ENCODE measurements around the gene KCNJ6. TPM values are rescaled to one million over a fixed set of nuclear protein-coding genes. Genes with fewer than 3 reads are reported as not detected.
"Not testable (repeated sequence)": the region's sequence is repeated elsewhere in the genome, so short reads cannot be mapped to it uniquely, and the experiment has no call there.

KCNJ6 gene
- total RNA-seq, 1 experiment from 2014 or later: 0.05 TPM

- H3K9me3 Mint-ChIP-seq (ENCODE audit: low read depth, unreplicated experiment): peaks cover 3% of the 10 kb centered on the region
- TF ChIP-seq, protein P1, sequence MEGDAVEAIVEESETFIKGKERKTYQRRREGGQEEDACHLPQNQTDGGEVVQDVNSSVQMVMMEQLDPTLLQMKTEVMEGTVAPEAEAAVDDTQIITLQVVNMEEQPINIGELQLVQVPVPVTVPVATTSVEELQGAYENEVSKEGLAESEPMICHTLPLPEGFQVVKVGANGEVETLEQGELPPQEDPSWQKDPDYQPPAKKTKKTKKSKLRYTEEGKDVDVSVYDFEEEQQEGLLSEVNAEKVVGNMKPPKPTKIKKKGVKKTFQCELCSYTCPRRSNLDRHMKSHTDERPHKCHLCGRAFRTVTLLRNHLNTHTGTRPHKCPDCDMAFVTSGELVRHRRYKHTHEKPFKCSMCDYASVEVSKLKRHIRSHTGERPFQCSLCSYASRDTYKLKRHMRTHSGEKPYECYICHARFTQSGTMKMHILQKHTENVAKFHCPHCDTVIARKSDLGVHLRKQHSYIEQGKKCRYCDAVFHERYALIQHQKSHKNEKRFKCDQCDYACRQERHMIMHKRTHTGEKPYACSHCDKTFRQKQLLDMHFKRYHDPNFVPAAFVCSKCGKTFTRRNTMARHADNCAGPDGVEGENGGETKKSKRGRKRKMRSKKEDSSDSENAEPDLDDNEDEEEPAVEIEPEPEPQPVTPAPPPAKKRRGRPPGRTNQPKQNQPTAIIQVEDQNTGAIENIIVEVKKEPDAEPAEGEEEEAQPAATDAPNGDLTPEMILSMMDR (IDR thresholded peaks at IDR 0.05; ENCODE audit: unreplicated experiment): no peak
- no peaks in the 10 kb centered on the region for H3K27me3 Mint-ChIP-seq (ENCODE audit: unreplicated experiment)
- no peak for DNase-seq
- CTCF ChIA-PET: interaction anchor here (0.6 kb wide), 2 partner anchors 39 to 659 kb away, joined by 3 read pairs; partner anchors contain the start of gene RIPPLY3
- peaks cover 19% of the 10 kb centered on the region for H3K4me1 Mint-ChIP-seq (ENCODE audit: low read depth, unreplicated experiment)
- no TSS peak for BruUV-seq (replicated peaks)
- intact Hi-C loops (cut with micrococcal nuclease; ENCODE audit: unreplicated experiment): no loop called here
- no peak overlapping the region for H3K4me3 Mint-ChIP-seq (ENCODE audit: low read depth, unreplicated experiment)
- H3K36me3 Mint-ChIP-seq (ENCODE audit: insufficient read depth, unreplicated experiment): peaks cover 4% of the 10 kb centered on the region
- peak overlapping the region; percentile 47 for H3K27ac Mint-ChIP-seq (ENCODE audit: unreplicated experiment)
These were observed 250.8 kb downstream of the KCNJ6 start for GRCh38 chr21:37665230-37666024.

- H3K9me3 Mint-ChIP-seq (ENCODE audit: low read depth, unreplicated experiment); intact Hi-C loops (cut with micrococcal nuclease; ENCODE audit: unreplicated experiment); H3K36me3 Mint-ChIP-seq (ENCODE audit: insufficient read depth, unreplicated experiment); H3K27ac Mint-ChIP-seq (ENCODE audit: unreplicated experiment); H3K27me3 Mint-ChIP-seq (ENCODE audit: unreplicated experiment); CTCF ChIA-PET; BruUV-seq (replicated peaks); H3K4me3 Mint-ChIP-seq (ENCODE audit: low read depth, unreplicated experiment); DNase-seq: not testable (repeated sequence)
- peaks cover 48% of the 10 kb centered on the region for H3K4me1 Mint-ChIP-seq (ENCODE audit: low read depth, unreplicated experiment)
These were observed 254.0 kb downstream of the KCNJ6 start for GRCh38 chr21:37662227-37662626.

- Mint-ChIP-seq H3K36me3 (ENCODE audit: insufficient read depth, unreplicated experiment) (no peaks in the 10 kb centered on the region), H3K4me1 (ENCODE audit: low read depth, unreplicated experiment) (peaks cover 36% of the 10 kb centered on the region), H3K4me3 (ENCODE audit: low read depth, unreplicated experiment) (no peak overlapping the region), H3K9me3 (ENCODE audit: low read depth, unreplicated experiment) (no peaks in the 10 kb centered on the region), H3K27me3 (ENCODE audit: unreplicated experiment) (no peaks in the 10 kb centered on the region), H3K27ac (ENCODE audit: unreplicated experiment) (no peak overlapping the region)
- TF ChIP-seq, protein P1 (IDR thresholded peaks at IDR 0.05; ENCODE audit: unreplicated experiment): no peak
- CTCF ChIA-PET: interaction anchor here (0.7 to 1.4 kb wide), 2 partner anchors 12 to 24 kb away, joined by 3 to 6 read pairs; no protein-coding TSS in a partner anchor
- DNase-seq: no peak
- intact Hi-C loops (cut with micrococcal nuclease; ENCODE audit: unreplicated experiment): no loop called here
- no TSS peak for BruUV-seq (replicated peaks)
These were observed 255.5 kb downstream of the KCNJ6 start for GRCh38 chr21:37660709-37661108.

DNA sequence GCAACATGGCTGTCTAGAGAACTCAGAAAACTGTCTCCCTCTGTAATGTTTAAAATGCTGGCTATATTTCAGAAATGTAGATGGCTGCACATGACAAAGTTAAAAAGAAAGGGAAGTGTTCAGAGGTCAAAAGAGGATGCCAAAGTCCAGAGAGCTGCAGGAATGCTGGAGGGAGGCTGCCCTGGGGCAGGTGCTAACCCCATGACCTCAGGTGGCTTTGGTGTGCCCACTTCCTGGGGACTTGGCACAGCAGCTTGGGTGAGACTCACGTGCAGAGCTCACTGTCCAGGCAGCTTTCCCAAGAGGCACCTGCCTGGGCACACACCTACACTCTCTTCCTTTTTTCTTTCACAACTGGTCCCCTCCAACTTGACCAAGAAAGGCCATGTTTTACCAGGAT lies 256.4 kb downstream of the KCNJ6 start:
- Mint-ChIP-seq H3K27ac (ENCODE audit: unreplicated experiment) (no peak overlapping the region), H3K4me3 (ENCODE audit: low read depth, unreplicated experiment) (no peak overlapping the region), H3K9me3 (ENCODE audit: low read depth, unreplicated experiment) (no peaks in the 10 kb centered on the region), H3K36me3 (ENCODE audit: insufficient read depth, unreplicated experiment) (no peaks in the 10 kb centered on the region), H3K4me1 (ENCODE audit: low read depth, unreplicated experiment) (peaks cover 31% of the 10 kb centered on the region), H3K27me3 (ENCODE audit: unreplicated experiment) (no peaks in the 10 kb centered on the region)
- CTCF ChIA-PET: interaction anchor here (0.7 to 1.4 kb wide), 2 partner anchors 12 to 96 kb away, joined by 3 read pairs; no protein-coding TSS in a partner anchor
- TF ChIP-seq, protein P1 (IDR thresholded peaks at IDR 0.05; ENCODE audit: unreplicated experiment): no peak
- intact Hi-C loops (cut with micrococcal nuclease; ENCODE audit: unreplicated experiment): no loop called here
- no peak for DNase-seq
- BruUV-seq (replicated peaks): no TSS peak
